Skeletal muscle tissue (tissue), 4 donors: ENCODE results near the gene PIGN. TPM values are rescaled to one million over a fixed set of nuclear protein-coding genes. Genes with fewer than 3 reads are reported as not detected.
"Not testable (repeated sequence)": the region's sequence is repeated elsewhere in the genome, so short reads cannot be mapped to it uniquely, and the experiment has no call there.

Source experiments
- H3K27ac ChIP-seq: one replicate; pipeline ENCODE4 v1.7.0; 2013; ENCODE audit warnings: mild to moderate bottlenecking, low read depth, low read length, inconsistent platforms
- H3K27me3 ChIP-seq, 3 donors: one replicate each; pipeline ENCODE4 v1.7.0; 2013; ENCODE audit warnings: low read length in 3 of 3; ENCODE audit not compliant: control insufficient read depth in 3 of 3, insufficient read depth in 3 of 3
- H3K36me3 ChIP-seq, 3 donors: one replicate each; pipeline ENCODE4 v1.7.0; 2013; ENCODE audit warnings: low read length in 3 of 3; ENCODE audit not compliant: control insufficient read depth in 3 of 3, insufficient read depth in 3 of 3
- H3K4me1 ChIP-seq, 3 donors: one replicate each; pipeline ENCODE4 v1.7.0; 2013; ENCODE audit warnings: low read length in 3 of 3, mild to moderate bottlenecking in 3 of 3; ENCODE audit not compliant: control insufficient read depth in 3 of 3, insufficient read depth in 3 of 3
- H3K4me3 ChIP-seq, 3 donors: one replicate each; pipeline ENCODE4 v1.7.0; 2013; ENCODE audit warnings: low read length in 3 of 3
- H3K9ac ChIP-seq, 3 donors: one replicate each; pipeline ENCODE4 v1.7.0; 2013; ENCODE audit warnings: low read length in 3 of 3, mild to moderate bottlenecking in 3 of 3, moderate library complexity in 2 of 3, low read depth in 1 of 3
- H3K9me3 ChIP-seq, 3 donors: one replicate each; pipeline ENCODE4 v1.7.0; 2013; ENCODE audit warnings: low read length in 3 of 3; ENCODE audit not compliant: control insufficient read depth in 3 of 3
- total RNA-seq: library from RNA; depleted of rRNA; stranded (reverse); fragments of >200 nt; gene quantifications from one replicate; pipeline ENCODE4 v1.2.3, GENCODE V29; 2014
- donor health status: Osteomylitis.

The PIGN gene
- total RNA-seq, 1 donor from 2014 or later: 48.0 TPM

DNA sequence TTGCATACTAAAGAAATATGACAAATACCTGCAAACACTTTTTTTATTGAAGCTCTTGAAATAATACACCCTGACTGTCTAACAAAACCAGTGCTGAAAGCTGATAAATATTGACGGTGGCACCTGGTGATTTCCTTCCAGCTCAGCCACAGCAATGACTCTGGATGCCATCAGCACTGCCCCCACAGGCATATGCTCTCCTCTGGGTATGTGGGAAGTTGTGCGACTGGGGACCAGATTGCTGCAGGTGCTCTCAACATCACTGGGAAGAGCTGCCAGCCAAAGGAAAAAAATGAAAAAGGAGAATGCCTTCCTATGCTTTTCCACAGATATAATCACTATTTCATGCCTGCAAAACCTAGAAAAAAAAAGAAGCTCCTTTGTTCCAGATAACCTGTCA is 141.5 kb downstream of the PIGN start:
- H3K4me3 ChIP-seq: no peak overlapping the region
- no peak overlapping the region for H3K9ac ChIP-seq
- H3K27me3 ChIP-seq: no peaks in the 10 kb centered on the region
- peaks cover 0 to 4% (median 0%) of the 10 kb centered on the region in 3 donors for H3K9me3 ChIP-seq
- H3K27ac ChIP-seq: no peak overlapping the region
- no peaks in the 10 kb centered on the region for H3K4me1 ChIP-seq
- peaks cover 2 to 9% (median 4%) of the 10 kb centered on the region in 3 donors for H3K36me3 ChIP-seq

DNA sequence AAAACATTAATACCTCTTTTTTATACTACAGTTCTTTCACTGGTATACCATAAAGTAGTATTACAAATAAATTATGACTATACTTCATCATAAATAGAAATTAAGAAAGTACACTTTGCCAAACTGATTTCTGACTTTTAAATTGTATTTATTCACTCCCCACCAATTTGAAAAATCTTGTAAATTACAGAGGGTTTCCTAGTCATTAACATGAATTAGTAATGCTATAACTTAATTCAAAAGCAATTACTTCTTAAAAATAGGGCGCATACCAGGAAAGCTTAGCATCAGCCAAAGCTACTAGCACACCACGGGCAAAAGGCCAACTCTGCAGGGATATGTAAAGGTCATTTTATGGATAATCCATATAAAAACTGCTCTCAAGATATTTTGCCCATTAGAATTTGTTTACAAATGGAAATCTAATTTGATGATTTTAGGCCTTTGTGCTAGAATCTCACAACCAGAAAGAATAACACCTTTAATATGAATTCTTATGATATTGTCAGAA is 142.3 kb downstream of the PIGN start:
- Histone ChIP-seq H3K9ac (no peak overlapping the region), H3K27ac (no peak overlapping the region), H3K36me3 (peaks cover 2 to 9% (median 4%) of the 10 kb centered on the region in 3 donors), H3K27me3 (no peaks in the 10 kb centered on the region), H3K4me1 (no peaks in the 10 kb centered on the region), H3K9me3 (peaks cover 0 to 4% (median 0%) of the 10 kb centered on the region in 3 donors), H3K4me3 (no peak overlapping the region)

DNA sequence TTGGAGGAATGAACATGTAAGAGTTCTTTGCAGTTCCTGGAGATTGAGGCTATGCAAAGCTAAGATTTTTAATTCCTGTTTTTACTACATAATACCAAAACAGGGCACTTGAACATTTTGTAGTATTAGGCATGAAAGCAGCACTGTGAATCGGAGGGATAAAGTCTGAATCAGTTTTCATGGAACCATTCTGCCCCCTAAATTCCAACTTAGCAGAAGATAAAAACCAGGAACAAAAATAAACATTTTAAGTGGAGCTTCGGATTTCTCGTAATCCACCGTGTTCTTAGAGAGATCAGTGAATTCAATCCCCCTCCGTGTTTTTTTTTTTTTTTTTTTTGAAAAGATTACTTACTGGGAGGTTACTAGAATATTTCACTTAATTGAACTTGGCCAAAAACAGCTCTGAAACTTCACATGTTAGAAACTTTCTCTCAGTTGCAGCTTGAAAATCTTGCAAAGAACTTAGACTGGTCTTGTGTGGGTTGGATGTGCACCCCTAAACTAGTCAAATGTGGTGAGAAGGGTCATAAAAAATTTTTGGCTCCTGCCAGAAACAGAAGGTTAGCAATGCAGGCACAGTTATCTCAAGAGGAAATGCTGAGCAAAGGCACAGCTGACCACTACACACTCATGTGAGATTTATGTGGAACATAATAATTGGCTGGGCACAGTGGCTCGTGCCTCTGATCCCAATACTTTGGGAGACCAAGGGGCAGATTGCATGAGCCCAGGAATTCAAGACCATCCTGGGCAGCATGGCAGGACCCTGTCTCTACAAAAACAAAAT is 148.7 kb downstream of the PIGN start:
- H3K27ac ChIP-seq: no peak overlapping the region
- no peaks in the 10 kb centered on the region for H3K36me3 ChIP-seq

DNA sequence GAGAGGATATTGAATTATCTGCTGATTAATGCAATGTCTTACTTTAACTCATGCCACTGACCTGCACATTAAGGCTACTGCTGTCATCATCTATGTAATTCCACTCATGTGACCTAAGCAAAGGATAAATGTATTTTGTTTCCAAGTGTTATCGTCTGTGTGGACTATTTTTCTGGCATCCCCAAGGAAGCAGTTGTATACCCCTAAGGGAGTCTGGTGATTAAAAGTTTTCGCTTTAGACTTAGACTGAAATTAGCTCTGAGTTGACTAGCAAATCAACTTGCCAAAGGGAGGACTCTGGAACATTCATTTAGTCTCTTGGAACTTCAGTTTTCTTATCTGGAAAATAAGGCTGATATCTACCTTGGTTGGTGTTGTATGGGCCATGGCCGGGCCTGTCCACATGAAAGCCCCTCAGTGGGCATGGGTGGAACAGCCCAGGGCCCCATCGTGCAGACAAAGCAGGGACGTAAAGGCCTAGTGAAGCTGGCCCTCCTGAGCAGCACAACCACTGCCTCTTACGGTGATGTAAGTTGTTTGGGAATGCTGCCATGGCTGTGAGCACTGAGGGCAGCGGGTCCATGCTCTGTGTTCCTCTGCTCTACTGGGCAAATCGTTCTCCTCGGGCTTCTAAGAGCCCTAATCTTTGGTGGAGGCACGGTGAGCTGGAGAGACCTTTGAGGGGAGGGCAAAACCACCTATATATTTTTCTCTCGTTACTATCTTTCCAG is 149.7 kb downstream of the PIGN start:
- H3K9ac ChIP-seq: no peak overlapping the region
- H3K4me3 ChIP-seq: no peak overlapping the region
- no peaks in the 10 kb centered on the region for H3K27me3 ChIP-seq
- peaks cover 0 to 3% (median 0%) of the 10 kb centered on the region in 3 donors for H3K4me1 ChIP-seq
- no peaks in the 10 kb centered on the region for H3K9me3 ChIP-seq
- no peaks in the 10 kb centered on the region for H3K36me3 ChIP-seq
- H3K27ac ChIP-seq: no peak overlapping the region

More for the DNA sequence above, 148.7 kb downstream of the PIGN start:
- Histone ChIP-seq H3K27me3 (no peaks in the 10 kb centered on the region), H3K4me1 (peaks cover 0 to 3% (median 0%) of the 10 kb centered on the region in 3 donors), H3K4me3 (no peak overlapping the region), H3K9me3 (no peaks in the 10 kb centered on the region), H3K9ac (no peak overlapping the region)

DNA sequence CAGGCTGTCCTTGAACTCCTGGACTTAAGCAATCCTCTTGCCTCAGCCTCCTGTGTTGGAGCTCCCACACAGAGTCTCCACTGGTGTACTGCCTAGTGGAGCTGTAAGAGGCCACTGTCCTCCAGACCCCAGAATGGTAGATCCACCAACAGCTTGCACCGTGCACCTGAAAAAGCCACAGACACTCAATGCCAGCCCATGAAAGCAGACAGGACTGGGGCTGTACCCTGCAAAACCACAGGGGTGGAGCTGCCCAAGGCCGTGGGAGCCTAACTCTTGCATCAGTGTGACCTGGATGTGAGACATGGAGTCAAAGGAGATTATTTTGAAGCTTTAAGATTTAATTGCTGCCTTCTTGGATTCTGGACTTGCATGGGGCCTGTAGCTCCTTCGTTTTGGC is 152.6 kb downstream of the PIGN start:
- not testable (repeated sequence) for H3K27me3 ChIP-seq, H3K36me3 ChIP-seq, H3K4me1 ChIP-seq, H3K9ac ChIP-seq, H3K27ac ChIP-seq, H3K9me3 ChIP-seq, H3K4me3 ChIP-seq

DNA sequence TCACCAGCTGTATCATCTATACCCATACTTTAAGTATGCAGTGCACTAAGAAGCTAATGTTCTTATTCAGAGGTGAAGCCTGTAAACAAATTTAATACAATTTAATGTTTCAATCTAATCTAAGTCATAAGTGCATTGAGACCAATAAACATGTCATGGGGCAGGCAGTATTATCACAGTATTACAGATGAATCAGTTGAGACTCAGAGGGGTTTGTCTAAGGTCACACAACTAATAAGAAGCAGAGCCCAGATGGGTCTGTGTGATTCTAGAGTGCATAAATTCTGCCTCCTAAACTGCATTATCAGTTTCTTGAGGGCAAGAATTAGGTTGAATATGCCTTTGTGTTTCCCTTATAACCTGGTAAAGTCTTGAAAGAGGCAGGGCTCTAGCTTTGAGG is 153.1 kb downstream of the PIGN start:
- Histone ChIP-seq H3K4me3 (no peak overlapping the region), H3K4me1 (peaks cover 0 to 3% (median 0%) of the 10 kb centered on the region in 3 donors), H3K9me3 (no peaks in the 10 kb centered on the region), H3K9ac (no peak overlapping the region), H3K36me3 (no peaks in the 10 kb centered on the region), H3K27me3 (no peaks in the 10 kb centered on the region), H3K27ac (no peak overlapping the region)

DNA sequence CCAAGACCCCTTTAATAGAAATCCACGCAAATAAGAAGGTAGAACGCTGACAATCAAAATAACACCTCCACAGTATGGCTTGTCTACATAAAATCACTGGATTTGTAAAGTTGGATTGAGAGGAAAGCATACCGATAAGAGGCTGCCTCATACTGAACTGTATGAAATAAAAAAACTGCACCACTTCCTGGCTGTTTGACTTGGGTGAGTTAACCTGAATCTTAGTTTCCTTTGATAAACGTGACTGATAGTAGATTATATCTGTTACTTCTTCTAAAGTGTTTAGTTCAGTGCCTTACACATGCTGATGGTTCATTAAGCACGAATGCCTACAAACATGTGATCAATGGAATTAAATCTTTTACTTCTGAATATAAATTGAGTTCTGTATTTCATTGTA is 153.6 kb downstream of the PIGN start:
- Histone ChIP-seq H3K4me1 (peaks cover 0 to 3% (median 0%) of the 10 kb centered on the region in 3 donors), H3K27me3 (no peaks in the 10 kb centered on the region), H3K9ac (no peak overlapping the region), H3K36me3 (no peaks in the 10 kb centered on the region), H3K9me3 (no peaks in the 10 kb centered on the region), H3K4me3 (no peak overlapping the region), H3K27ac (no peak overlapping the region)

DNA sequence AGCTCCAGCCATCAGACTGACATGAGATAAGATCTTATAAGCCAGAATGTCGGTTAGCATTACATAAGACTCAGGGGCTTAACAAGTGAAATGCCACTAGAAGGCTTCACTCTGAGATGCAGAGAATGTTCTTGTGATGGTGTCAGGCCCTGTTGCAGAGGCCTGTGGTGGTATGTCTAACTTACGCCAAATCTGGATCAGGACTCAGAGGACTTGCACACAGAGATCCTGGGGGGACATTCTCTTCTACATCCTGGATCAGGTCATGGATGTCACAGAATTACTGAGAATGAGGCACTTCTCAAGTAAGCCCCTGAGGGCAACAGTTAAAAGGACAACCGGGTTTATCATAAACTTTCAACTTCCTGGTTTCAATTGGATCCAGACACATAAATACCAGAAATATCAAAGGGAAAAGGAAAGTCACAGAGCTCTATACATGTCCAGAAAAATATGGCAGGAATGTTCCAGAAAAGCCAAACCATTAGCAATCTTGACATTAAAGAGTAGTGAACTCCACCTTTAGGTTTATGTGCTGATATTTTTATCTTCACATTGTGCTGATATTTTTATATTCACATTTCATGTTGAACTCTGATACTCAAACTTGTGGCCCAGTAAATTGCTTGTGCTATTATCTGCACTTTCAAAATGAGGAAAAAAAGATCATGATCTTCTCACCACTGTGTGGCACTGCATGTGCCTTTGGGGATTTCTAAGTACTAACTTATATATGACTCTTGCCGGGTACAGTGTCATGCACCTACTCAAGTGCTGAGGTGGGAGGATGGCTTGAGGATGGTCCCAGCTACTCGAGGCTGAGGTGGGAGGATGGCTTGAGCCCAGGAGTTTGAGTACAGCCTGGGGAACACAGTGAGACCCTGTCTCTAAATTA is 156.5 kb downstream of the PIGN start:
- Histone ChIP-seq H3K4me1 (no peaks in the 10 kb centered on the region), H3K4me3 (no peak overlapping the region), H3K27ac (no peak overlapping the region), H3K9me3 (no peaks in the 10 kb centered on the region), H3K36me3 (no peaks in the 10 kb centered on the region), H3K9ac (no peak overlapping the region), H3K27me3 (no peaks in the 10 kb centered on the region)

DNA sequence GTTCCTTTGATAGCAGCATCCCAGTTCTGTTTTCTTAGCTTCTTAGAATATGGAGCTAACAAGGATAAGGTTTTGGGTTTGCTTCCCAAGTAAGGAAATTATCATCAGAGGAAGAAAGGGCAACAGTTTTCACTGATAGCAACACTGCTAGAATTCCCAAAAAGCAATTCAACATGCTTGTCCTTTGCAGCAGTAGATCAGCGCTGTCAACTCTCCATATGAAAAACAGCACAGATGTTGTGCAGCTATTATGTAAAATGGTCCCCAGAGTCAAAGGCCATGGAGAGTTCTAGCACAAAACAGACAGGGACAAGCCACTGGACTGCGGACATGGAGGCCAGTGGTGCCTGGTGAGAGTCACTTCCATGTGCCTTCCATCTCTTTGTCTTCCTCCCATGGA is 158.1 kb downstream of the PIGN start:
- Histone ChIP-seq H3K27ac (no peak overlapping the region), H3K4me3 (no peak overlapping the region), H3K9ac (no peak overlapping the region), H3K27me3 (no peaks in the 10 kb centered on the region), H3K36me3 (no peaks in the 10 kb centered on the region), H3K4me1 (no peaks in the 10 kb centered on the region), H3K9me3 (no peaks in the 10 kb centered on the region)
